HFF-Myc (cell line): Measurements from ENCODE around the gene SSTR1.

ENCODE experiments used
- DNase-seq: peaks from one replicate; pipeline ENCODE4 v3.0.0-alpha.2; 2011; ENCODE audit warnings: low read depth; ENCODE audit errors: extremely low read depth
- H3K4me3 ChIP-seq: replicated peaks from 2 replicates; pipeline ENCODE4 v1.5.1; 2011; ENCODE audit warnings: low read depth, mild to moderate bottlenecking, control low read depth, low read length
- CTCF ChIP-seq: IDR thresholded peaks from 2 replicates; pipeline ENCODE4 v1.5.1; 2012; ENCODE audit warnings: mild to moderate bottlenecking, low read depth, low read length, control low read depth; ENCODE audit errors: missing control alignments

SSTR1 gene

GRCh38 chr14:38213001-38213400 lies 5.3 kb downstream of the SSTR1 start:
- H3K4me3 ChIP-seq, result no peak overlapping the region
- DNase-seq, result no peak
- TF ChIP-seq CTCF, result no peak

GRCh38 chr14:38217553-38217952 lies 9.8 kb downstream of the SSTR1 start:
- no peak overlapping the region for H3K4me3 ChIP-seq
- no peak for TF ChIP-seq CTCF
- no peak for DNase-seq

GRCh38 chr14:38221077-38221476 lies 13.4 kb downstream of the SSTR1 start:
- H3K4me3 ChIP-seq, result no peak overlapping the region
- no peak for DNase-seq
- TF ChIP-seq CTCF, result no peak

GRCh38 chr14:38224338-38224737 lies 16.6 kb downstream of the SSTR1 start:
- DNase-seq, result no peak
- no peak overlapping the region for H3K4me3 ChIP-seq
- TF ChIP-seq CTCF, result no peak

- no peak for TF ChIP-seq CTCF
- no peak overlapping the region for H3K4me3 ChIP-seq
- DNase-seq, result no peak
Observed at GRCh38 chr14:38225946-38226345, 18.2 kb downstream of the SSTR1 start.

GRCh38 chr14:38226366-38226765 lies 18.7 kb downstream of the SSTR1 start:
- H3K4me3 ChIP-seq, result no peak overlapping the region
- DNase-seq, result no peak
- no peak for TF ChIP-seq CTCF

- no peak for TF ChIP-seq CTCF
- no peak overlapping the region for H3K4me3 ChIP-seq
- no peak for DNase-seq
Observed at GRCh38 chr14:38233218-38233617, 25.5 kb downstream of the SSTR1 start.
